GM19468 (cell line): ENCODE measurements around the gene MCRIP2.
"Not testable (repeated sequence)": the region's sequence is repeated elsewhere in the genome, so short reads cannot be mapped to it uniquely, and the experiment has no call there.

Source experiments
- ATAC-seq: cut with Tn5 transposase; IDR thresholded peaks from one replicate; pipeline ENCODE4 v1.9.1; 2021; ENCODE audit warnings: mild to moderate bottlenecking, moderate library complexity, moderate number of reproducible peaks; ENCODE audit not compliant: unreplicated experiment; ENCODE audit errors: extremely low read depth

Gene MCRIP2

DNA sequence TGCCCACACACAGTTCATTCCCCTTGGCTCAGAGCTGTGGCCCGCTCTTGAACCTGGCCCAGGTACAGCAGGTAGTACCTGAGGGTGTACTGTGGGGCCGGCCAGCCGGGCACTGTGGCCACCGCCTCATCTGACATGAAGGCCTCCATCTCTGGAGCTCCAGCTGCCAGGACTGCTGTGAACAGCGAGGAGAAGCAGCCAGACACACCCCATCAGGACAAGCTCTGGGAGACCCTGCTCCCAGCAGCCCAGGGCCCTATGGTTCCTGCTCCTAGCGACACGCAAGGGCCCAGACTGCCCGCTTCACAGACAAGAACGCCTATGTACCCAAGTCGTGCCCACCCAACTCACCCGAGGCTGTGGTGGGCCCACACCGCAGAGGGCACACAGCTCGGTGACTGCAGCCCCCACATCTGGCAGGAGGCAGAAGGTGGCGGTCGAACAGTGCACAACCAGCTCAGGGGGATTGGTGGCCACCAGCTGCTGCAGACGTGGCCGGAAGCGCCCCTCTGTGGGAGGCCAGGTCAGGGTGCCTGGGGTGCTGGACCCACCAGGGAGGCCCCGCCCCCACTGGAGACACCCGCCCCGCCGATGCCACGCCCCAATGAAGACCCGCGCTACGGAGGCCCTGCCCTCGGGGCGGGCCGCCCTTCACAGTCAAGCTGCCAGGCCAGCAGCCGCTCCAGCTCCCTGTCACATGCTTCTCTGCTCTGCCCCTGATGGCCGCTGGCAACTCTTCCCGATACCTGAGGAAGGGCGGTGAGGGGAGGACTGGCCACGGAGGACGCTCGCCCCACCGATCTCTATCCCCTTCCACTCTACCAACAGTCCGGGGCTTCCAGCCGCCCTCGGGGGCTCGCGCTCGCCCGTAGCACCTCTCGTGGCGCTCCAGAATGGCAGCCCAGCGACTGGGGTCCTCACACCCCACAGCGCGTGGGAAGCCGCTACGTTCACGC is 37.5 kb downstream of the MCRIP2 start:
- ATAC-seq = no peak

DNA sequence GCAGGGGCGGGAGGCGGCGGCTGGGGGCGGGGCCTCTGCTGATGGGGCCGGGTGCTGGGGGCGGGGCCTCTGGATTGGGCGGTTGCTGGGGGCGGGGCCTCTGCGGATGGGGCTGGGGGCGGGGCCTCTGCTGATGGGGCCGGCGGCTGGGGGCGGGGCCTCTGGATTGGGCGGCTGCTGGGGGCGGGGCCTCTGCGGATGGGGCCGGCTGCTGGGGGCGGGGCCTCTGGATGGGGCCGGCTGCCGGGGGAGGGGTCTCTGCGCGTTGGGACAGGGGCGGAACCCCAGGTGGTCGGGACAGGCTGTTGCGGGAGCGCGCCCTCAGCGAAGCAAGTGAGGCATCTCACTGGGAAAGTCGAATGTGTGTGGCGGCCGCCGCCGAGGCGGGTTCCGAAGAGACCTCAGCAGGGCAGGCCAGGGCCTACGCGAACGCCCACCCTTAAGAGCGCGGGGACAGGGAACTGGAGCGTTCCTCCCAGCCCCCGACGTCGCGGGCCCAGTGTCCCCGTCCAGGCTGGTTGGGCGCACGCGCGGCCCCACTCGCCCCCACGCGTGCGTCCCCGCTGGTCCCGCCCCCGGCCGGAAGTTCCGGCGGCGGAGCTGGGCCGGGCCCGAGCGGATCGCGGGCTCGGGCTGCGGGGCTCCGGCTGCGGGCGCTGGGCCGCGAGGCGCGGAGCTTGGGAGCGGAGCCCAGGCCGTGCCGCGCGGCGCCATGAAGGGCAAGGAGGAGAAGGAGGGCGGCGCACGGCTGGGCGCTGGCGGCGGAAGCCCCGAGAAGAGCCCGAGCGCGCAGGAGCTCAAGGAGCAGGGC is 38.4 kb downstream of the MCRIP2 start, which contains the start of gene STUB1:
Gene STUB1 (plus strand): TSS at position 597 of the 811 bp plus-strand sequence. CDS start 116 bp downstream, at position 713.
- ATAC-seq = no peak

DNA sequence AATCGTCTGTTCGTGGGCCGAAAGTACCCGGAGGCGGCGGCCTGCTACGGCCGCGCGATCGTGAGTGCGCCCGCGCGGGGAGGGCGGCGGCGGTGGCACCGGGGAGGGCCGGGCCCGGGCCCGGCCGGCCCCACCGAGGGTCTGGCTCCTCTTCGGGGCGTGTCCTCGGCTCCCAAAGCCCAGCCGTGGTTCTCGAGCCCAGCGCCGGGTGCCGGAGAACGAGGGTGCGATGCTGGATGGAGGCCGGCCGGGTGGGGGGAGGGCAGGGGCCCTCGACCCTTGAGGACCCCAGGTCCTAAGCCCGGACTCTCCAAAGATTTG is 39.0 kb downstream of the MCRIP2 start:
- no peak for ATAC-seq

DNA sequence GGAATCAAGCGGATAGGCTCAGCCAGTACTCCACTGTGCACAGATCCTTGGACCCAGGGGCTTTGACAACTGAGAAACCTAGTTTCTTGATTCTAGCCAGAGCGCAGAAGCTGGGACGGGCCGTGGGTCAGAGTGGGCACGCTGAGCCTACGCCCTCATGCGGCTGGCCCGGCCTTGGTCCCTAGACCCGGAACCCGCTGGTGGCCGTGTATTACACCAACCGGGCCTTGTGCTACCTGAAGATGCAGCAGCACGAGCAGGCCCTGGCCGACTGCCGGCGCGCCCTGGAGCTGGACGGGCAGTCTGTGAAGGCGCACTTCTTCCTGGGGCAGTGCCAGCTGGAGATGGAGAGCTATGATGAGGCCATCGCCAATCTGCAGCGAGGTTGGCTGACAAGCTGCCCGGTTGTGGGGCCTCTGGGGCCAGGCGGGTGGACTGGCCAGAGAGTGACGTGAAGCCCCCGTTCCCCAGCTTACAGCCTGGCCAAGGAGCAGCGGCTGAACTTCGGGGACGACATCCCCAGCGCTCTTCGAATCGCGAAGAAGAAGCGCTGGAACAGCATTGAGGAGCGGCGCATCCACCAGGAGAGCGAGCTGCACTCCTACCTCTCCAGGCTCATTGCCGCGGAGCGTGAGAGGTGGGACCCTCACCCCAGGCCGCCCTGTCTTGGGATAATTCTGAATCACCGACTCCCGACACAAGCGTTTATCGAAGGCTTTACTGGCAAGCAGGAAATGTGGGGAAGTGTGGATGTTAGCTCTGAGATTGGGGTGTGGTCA is 39.5 kb downstream of the MCRIP2 start:
- no peak for ATAC-seq

DNA sequence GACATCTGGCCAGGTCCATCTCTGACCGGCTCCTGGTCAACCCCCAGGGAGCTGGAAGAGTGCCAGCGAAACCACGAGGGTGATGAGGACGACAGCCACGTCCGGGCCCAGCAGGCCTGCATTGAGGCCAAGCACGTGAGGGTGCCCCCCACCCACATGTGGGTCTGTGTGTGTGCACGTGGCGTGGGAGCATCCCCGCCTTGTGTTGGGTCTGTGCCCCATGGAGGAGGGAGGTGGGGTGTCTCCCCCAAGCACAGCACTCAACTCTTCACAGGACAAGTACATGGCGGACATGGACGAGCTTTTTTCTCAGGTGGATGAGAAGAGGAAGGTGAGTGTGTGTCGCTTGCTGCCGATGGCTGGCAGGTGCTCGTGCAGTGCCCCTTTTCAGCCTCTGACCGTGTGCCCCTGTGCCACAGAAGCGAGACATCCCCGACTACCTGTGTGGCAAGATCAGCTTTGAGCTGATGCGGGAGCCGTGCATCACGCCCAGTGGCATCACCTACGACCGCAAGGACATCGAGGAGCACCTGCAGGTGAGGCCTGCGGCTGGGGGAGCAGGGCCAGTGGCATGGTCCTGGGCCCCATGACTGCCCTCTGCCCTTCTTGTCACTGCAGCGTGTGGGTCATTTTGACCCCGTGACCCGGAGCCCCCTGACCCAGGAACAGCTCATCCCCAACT is 40.3 kb downstream of the MCRIP2 start:
- ATAC-seq = no peak

DNA sequence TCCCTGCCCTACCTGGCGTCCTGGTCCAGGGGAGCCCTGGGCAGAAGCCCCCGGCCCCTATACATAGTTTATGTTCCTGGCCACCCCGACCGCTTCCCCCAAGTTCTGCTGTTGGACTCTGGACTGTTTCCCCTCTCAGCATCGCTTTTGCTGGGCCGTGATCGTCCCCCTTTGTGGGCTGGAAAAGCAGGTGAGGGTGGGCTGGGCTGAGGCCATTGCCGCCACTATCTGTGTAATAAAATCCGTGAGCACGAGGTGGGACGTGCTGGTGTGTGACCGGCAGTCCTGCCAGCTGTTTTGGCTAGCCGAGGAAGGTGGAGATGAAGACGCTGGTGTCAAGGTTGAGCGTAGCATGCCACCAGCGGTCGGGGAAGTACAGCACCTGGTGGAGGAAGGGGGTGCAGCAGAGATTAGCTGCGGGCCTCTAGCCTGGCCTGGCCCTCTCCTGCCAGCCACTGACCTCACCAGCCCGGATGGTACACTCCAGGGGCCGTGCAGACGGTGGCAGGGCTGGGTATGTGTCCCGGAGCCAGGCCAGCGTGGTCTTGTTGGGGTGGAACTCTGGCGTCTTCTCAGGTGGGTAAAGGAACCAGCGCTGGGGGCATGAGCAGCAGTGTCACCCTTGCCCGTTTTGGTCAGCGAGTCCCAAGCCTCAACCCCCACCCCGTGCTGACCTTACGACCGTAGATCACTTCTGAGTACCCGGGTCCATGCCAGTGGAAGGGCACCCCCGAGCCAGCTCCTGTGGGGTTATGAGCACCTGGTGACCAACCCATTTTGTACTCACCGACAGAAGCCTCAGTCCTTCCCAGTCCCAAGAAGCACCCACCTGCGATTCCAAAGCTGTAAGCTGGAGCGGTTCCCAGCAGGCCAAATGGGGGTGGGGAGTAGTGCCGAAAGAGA is 41.1 kb downstream of the MCRIP2 start:
- ATAC-seq = no peak

DNA sequence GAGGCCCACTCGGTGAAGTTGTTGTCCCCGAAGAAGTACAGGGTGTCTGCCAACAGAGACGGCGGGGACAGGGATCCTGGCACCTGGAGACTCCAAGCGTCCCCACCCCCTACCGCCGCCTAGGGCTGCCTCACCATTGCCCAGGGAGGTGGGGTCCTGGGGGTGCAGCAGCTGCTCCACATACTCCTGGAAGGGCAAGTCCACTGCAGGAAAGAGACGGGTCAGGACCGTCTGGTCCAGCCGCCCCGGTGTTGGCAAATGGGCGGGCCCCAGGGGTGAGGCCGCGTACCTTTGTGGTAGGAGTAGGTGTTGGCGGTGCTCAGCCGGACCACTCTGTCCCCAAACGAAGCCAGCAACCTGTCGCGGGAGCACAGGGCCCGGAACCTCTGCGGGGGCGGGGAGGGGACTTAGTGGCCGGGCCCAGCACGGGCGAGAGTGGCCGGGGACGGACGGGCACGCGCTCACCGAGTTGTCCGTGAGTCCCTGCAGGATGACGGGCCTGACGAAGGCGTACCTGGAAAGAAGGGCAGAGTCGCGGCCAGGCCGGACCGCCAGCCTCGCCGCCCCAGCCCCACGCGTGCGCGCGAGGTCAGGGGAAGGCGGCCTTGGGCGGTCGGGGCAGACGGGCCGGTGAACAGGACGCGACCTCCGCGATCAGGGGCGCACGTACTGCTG is 41.9 kb downstream of the MCRIP2 start:
- ATAC-seq = no peak

DNA sequence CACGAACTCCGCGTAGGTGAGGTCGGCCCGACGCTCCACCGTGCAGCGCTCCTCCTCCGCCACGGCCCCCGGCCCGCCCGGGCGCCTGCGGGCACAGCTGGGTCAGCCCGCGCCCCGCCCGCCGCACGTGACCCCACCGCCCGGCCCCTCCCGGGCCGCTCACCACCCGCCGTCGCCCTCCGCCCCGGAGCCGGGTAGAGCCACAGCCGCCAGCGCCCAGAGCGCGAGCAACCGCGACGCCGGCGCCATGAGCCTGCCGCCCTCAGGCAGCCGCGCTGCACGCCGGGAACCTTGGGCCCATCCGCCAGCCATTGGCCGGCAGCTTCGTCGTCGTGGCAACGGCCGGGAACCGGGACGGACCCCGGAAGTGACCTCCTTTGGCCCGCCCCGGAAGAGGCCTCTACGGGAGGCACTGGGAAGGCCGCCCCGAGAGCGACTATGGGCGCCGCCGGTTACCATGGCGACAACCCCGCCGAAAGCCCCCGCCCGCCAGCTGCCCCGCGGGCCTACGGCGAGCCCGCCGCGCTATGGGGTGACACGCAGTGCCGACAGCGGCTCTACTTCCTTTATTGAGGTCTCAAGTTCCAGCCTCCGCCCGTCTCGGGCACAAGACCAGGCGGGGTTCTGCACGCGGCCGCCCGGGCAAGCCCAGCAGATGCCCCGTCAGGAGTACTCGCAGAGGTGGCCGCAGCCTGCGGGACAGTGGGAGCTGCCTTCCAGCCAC is 42.6 kb downstream of the MCRIP2 start, which contains the start of gene JMJD8:
Gene JMJD8 (minus strand): TSS at position 264 of the 724 bp plus-strand sequence. CDS start 15 bp downstream, at position 249.
- ATAC-seq = peak; percentile 62

DNA sequence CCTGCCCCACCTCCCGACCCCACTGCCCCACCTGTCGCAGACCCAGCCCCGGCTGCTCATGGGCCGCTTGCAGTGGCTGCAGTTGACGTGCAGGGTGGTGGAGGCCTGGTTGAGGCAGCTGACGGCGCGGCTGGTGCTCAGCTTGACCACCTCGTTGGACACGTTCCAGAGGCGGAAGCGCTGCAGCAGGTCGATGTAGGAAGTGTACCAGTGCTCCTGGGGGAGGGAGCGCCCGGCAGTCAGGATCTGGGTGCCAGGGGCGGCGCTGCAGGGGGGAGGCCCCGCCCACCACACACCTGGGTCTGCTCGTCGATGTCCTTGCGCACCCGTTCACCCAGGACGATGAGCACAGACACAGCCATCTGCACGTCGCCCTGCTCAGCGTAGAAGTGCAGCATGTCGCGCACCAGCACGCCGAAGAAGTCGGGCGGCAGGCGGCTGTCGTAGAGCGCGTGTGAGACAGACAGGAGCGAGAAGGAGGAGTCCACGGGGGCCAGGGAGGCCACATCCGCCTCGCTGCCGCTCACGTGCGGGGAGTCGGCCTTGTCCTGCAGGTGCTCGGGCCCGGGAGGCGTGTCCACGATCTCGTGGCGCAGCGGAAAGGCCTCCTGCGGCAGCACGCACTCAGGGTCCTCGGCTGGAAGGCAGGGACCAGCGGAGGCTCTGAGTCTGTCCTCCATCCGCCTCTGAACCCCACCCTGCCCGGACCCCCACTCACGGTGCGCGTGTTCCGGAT is 43.5 kb downstream of the MCRIP2 start:
- ATAC-seq = no peak

DNA sequence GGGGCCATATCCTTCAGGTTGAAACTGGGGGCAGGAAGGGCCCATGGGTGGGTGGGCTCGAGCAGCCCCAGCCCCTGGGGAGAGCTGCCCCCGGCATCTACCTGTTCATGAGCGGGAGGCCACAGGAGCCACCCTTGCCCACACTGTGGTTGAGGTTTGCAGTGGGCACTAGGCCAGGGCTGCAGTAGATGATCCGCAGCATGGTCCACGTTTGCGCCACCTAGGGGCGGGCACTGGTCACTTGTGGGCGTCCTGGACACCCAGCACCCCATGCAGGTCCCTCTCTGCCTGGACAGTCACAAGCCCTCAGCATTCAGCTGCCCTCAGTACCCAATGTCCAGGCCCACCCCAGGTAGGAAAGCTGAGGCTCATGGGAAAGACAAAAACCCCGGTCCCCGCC is 44.3 kb downstream of the MCRIP2 start:
- ATAC-seq = no peak

DNA sequence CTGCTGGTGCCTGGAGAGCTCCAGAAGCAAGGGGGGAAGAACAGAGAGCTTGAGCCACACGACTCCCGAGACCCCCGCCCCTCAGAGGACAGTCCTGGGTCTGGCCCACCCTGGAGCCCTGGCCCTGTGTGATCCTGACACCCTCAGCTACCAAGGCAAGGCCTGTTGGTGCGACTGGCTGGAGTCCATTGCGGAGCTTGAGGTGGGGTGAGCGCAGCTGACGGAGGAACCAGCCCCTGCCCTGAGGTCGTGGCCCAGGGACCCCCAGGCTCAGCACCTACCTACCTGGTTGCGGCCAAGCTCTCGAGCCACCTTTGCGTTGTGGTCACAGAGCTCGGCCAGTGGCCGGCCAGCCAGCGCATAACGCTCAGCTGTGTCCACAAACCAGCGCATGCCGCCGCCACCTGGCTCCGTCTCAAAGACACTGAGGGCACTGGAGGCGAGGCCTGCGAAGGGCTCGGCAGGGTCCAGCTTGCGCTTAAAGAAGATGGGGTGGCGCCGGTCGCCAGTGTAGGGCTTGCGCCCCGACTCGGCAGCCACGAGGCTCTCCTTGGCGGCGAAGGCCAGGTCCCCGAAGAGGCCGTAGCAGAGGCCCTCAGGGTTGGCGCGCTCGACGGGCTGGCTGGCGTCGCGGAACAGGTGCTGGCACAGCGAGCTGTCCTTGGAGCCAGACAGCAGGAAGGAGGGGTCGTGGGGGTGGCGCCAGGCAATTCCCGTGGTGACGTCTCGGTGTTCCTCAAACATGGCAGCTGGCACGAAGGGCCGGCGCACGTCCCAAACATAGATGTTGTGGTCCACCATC is 45.0 kb downstream of the MCRIP2 start:
- no peak for ATAC-seq

DNA sequence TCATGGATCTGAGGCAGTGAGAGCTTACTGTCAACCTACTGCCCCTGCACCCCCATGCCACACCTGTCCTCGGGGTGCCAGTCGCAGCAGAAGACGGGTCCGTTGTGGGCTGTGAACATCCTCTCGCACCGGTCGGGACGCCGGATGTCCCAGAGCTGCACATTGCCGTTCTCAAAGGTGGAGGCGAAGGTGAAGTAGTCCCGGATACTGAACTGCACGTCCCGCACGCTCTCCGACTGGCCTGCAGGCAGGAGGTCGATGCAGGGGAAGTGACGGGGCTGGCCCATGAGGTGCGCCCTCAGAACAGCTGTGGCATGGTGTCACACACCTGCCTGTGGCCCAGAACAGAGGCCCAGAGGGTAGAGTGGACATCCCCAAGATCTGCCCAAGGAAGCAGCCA is 45.9 kb downstream of the MCRIP2 start:
- no peak for ATAC-seq

DNA sequence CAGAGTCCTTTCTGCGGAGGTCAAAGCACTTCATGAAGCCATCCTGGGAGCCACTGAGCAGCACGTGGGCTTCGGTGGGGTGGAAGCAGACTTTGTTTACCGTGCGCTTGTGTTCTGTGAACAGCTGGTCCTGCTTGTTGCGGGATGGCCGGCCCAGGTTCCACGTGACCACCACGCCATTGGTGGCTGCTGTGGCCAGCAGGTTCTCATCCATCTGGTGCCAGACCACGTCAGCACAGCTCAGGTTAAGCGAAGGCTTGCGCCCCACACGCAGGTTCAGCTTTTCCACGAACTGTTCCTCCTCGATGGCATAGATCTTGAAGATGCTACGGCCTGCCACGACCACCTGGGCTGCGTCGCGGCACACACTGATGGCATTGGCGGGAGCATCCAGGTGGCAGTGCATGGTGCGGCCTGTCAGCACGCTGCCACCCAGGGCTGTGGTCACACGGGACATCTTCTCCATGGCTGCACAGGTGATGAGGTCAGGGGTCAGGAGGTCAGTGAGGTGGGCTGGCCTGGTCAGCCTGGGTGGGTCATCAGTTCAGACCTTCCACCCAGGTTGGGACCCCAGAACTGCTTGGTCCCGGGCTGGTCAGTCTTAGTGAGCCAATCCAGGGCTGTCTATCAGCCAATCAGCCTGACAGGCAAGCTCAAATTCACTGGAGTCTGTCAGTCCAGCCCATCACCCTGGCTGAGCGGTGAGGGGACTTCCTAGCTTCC is 47.7 kb downstream of the MCRIP2 start:
- ATAC-seq = no peak

DNA sequence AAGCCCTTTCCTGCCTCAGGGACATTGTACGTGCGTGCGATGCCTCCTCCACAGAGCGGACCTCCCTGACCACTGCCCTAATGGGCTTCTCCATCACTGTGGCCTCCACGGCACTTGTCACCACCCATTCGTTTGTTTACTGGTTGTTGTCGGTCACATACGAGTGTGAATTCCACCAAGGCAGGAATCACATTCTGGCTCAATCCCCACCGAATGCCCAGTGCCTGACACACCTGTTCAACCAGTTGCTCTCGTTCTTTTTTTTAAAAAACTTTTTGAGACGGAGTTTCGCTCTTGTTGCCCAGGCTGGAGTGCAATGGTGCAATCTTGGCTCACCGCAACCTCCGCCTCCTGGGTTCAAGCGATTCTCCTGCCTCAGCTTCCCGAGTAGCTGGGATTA is 49.6 kb downstream of the MCRIP2 start:
- not testable (repeated sequence) for ATAC-seq

DNA sequence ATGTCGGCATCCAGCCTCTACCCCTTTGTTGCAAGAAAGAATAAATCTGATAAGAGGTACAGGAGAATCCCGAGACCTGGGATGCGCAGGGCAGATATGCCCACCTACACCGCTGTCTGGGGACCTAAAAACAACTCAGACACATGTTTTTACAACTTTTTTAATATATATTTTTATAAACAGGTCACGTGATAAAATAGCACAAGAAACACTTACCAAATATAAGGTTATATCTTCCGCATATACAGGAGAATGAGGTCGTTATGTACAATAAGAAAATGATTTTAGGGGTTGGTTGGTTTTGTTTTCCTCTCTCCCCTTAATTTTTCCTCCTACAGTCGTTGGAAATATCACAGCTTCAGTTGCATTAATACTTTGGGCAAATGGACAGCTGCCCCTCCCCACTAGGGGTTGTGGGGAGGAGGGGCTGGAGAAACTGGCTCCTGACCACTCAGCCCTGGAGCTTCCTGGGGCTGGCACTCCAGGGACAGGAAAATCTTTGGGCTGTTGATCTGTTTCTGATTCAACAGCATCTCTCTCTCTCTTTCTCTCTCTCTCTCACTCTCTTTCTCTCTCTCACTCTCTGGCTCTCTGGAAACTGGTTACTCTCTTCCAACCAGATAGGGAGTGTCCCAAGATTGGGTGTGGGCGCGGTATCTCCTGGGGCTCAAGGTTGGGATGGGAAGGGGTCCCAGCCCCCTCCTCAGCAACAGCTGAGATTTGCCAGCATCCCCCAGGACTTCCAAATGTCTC is 50.9 kb downstream of the MCRIP2 start:
- ATAC-seq = no peak
